K562 (cell line): ENCODE data around the gene C9orf50. TPM values are rescaled to one million over a fixed set of nuclear protein-coding genes. Genes with fewer than 3 reads are reported as not detected.

Source experiments
- ATF7 ChIP-seq: fragments of 450-650 bp; IDR thresholded peaks from 2 replicates; pipeline ENCODE4 v1.7.1; 2014; ENCODE audit warnings: mild to moderate bottlenecking, moderate library complexity
- HDAC8 ChIP-seq: fragments of 450-650 bp; IDR thresholded peaks from 2 replicates; pipeline ENCODE4 v1.6.1; 2016; ENCODE audit warnings: mild to moderate bottlenecking, missing genetic modification characterization, moderate library complexity, missing compliant biosample characterization
- HNRNPUL1 ChIP-seq: fragments of 200-400 bp; formaldehyde crosslinking; IDR thresholded peaks from 2 replicates; pipeline ENCODE4 v1.6.1; 2017; ENCODE audit warnings: low read length
- JUNB ChIP-seq: fragments of 450-650 bp; formaldehyde crosslinking; conservative IDR thresholded peaks from 2 replicates; pipeline ENCODE4 v1.4.0; 2020; ENCODE audit warnings: mild to moderate bottlenecking
- KDM2B ChIP-seq: fragments of 250-450 bp; sonication (Bioruptor Pico); IDR thresholded peaks from 2 replicates; pipeline ENCODE4 v1.8.0; 2021; ENCODE audit warnings: mild to moderate bottlenecking, moderate library complexity
- KLF1 ChIP-seq: fragments of 450-650 bp; IDR thresholded peaks from 2 replicates; pipeline ENCODE4 v1.6.1; 2016; ENCODE audit warnings: missing genetic modification characterization, missing compliant biosample characterization
- KLF6 ChIP-seq: fragments of 250-450 bp; sonication (Bioruptor Pico); IDR thresholded peaks from 2 replicates; pipeline ENCODE4 v1.4.0; 2020; ENCODE audit warnings: mild to moderate bottlenecking, moderate library complexity, borderline replicate concordance
- MED1 ChIP-seq: sonication (generic); formaldehyde crosslinking; IDR thresholded peaks from 2 replicates; pipeline ENCODE4 v1.8.1; 2023; ENCODE audit warnings: missing genetic modification reagents, borderline replicate concordance
- MEF2A ChIP-seq: IDR thresholded peaks from 2 replicates; pipeline ENCODE4 v1.6.1; 2011; ENCODE audit warnings: low read depth, mild to moderate bottlenecking, low read length, moderate library complexity; ENCODE audit not compliant: control insufficient read depth
- NFE2 ChIP-seq: IDR thresholded peaks from 2 replicates; pipeline ENCODE4 v1.6.1; 2014; ENCODE audit warnings: antibody characterized with exemption, low read depth
- PML ChIP-seq: IDR thresholded peaks from 2 replicates; pipeline ENCODE4 v1.6.1; 2012; ENCODE audit warnings: low read length, inconsistent platforms
- POLR2AphosphoS5 ChIP-seq: IDR thresholded peaks from 2 replicates; pipeline ENCODE4 v1.6.1; 2011; ENCODE audit warnings: mild to moderate bottlenecking, low read depth, low read length, moderate library complexity; ENCODE audit not compliant: control insufficient read depth, insufficient read depth
- RBM22 ChIP-seq: fragments of 200-400 bp; formaldehyde crosslinking; IDR thresholded peaks from 2 replicates; pipeline ENCODE4 v1.6.1; 2018; ENCODE audit warnings: low read length, low read depth; ENCODE audit not compliant: poor library complexity, severe bottlenecking
- RFX7 ChIP-seq: fragments of 250-450 bp; sonication (Bioruptor Pico); IDR thresholded peaks from 2 replicates; pipeline ENCODE4 v1.5.1; 2021; ENCODE audit warnings: mild to moderate bottlenecking
- SUPT5H ChIP-seq: fragments of 450-650 bp; IDR thresholded peaks from 2 replicates; pipeline ENCODE4 v1.6.1; 2016
- TAF15 ChIP-seq: fragments of 200-400 bp; formaldehyde crosslinking; IDR thresholded peaks from 2 replicates; pipeline ENCODE4 v1.6.1; 2017; ENCODE audit warnings: mild to moderate bottlenecking, low read depth, low read length, moderate library complexity
- TCF3 ChIP-seq: sonication (generic); formaldehyde crosslinking; IDR thresholded peaks from 2 replicates; pipeline ENCODE4 v1.4.0; 2020; ENCODE audit warnings: mild to moderate bottlenecking, missing genetic modification reagents
- U2AF2 ChIP-seq: fragments of 200-400 bp; formaldehyde crosslinking; optimal IDR thresholded peaks from 2 replicates; pipeline ENCODE3; 2017; ENCODE audit warnings: low read depth, mild to moderate bottlenecking, low read length
- ZBTB7A ChIP-seq: IDR thresholded peaks from 2 replicates; pipeline ENCODE4 v1.6.1; 2011; ENCODE audit warnings: low read depth, mild to moderate bottlenecking, low read length, moderate library complexity, borderline replicate concordance; ENCODE audit not compliant: control insufficient read depth
- ZNF175 ChIP-seq: fragments of 200-800 bp; sonication (Bioruptor generic); IDR thresholded peaks from 2 replicates; pipeline ENCODE4 v1.6.1; 2016; ENCODE audit warnings: low read depth, mild to moderate bottlenecking, missing genetic modification characterization, missing compliant biosample characterization
- ZNF551 ChIP-seq: fragments of 250-450 bp; sonication (Bioruptor Pico); IDR thresholded peaks from 2 replicates; pipeline ENCODE4 v1.5.0; 2021; ENCODE audit warnings: mild to moderate bottlenecking, moderate library complexity
- ZNF586 ChIP-seq: fragments of 450-650 bp; formaldehyde crosslinking; conservative IDR thresholded peaks from 2 replicates; pipeline ENCODE4 v1.4.0; 2020; ENCODE audit warnings: mild to moderate bottlenecking, moderate library complexity
- ZNF707 ChIP-seq: fragments of 250-450 bp; sonication (Bioruptor Pico); conservative IDR thresholded peaks from 2 replicates; pipeline ENCODE4 v1.8.0; 2022; ENCODE audit warnings: inconsistent platforms, mild to moderate bottlenecking, moderate library complexity
- ZNF780A ChIP-seq: fragments of 250-450 bp; sonication (Bioruptor Pico); IDR thresholded peaks from 2 replicates; pipeline ENCODE4 v1.5.0; 2021; ENCODE audit warnings: mild to moderate bottlenecking
- polyA plus RNA-seq, 8 experiments: library from polyadenylated mRNA; depleted of rRNA in 4 of 8; stranded (reverse) in 5 of 8; unstranded in 3 of 8; fragments of >200 nt; fragmentation: Nextera tagmentation in 2 of 8; fragmentation: Illumina TruSeq in 1 of 8; extraction: Ambion mirVana in 2 of 8; extraction: Trizol in 1 of 8; gene quantifications; 2 replicates each; pipeline versions ENCODE4 v1.2.1 to v1.2.3, GENCODE V29; 2011 to 2014; ENCODE audit warnings: inconsistent platforms in 1 of 8, missing spikeins in 1 of 8
- total RNA-seq, 7 experiments: library from RNA; depleted of rRNA in 6 of 7; stranded (reverse); fragments of >200 nt in 6 of 7; fragmentation: Illumina TruSeq in 2 of 7; extraction: Trizol in 2 of 7; gene quantifications; 2 replicates each; pipeline versions ENCODE4 v1.2.1 to v1.2.3, GENCODE V29; 2011 to 2021; ENCODE audit warnings: low replicate concordance in 1 of 7
- TF ChIP-seq, protein P1 (sequence below), 2 experiments: IDR thresholded peaks; 2 replicates each; pipeline ENCODE4 v1.6.1; 2012; ENCODE audit warnings: improper control_type of control experiment in 2 of 2, low read depth in 2 of 2, low read length in 2 of 2, borderline replicate concordance in 1 of 2
- TF ChIP-seq, protein P2 (sequence below): fragments of 250-450 bp; sonication (Bioruptor Pico); IDR thresholded peaks from 2 replicates; pipeline ENCODE4 v1.5.0; 2021; ENCODE audit warnings: mild to moderate bottlenecking, borderline replicate concordance

The C9orf50 gene
- total and polyA plus RNA-seq, 9 of the 15 experiments (the other 6 are each of a cell fraction or from before 2014, with no cell fraction given), result not detected

DNA sequence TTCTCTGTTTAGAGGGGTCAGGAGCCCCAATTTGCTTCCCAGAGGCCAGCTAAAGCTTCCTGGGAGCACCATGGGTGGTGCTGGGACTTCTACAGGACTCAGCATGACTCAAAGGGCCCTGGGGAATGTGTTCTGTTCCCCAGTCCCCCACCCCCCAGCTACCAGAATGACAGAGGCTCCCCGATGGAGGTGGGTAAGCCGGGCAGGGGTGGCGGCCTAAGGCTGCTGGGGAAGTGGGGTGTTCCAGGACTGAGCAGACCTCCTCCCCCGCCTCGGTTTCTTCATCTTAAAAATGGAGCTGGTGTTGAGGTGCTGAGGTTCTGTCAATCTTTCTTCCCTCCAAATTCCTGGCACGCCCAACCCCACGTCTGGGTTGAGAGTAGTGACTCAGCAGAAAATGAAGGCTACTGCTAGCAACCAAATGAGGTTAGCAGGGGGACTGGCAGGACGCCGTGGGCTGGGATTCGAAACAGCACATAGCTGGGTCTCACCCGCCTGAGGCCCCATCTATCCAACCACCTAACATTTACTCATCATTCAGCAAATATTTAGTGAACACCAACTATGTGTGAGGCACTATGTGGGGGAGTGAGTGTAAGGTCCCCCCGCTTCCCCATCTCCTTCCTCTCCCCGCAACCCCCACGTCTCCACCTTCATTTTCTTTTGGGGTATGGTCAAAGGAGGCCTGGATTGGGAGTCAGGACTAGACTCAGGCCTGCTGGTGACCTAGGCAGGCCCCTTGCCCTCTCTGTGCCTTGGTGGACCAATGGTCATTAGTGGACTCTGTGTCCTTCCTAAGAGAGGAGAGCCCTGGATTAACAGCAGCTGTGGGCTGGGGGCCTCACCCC is 50.2 kb downstream of the C9orf50 start (continued):
- TF ChIP-seq, protein P1, sequence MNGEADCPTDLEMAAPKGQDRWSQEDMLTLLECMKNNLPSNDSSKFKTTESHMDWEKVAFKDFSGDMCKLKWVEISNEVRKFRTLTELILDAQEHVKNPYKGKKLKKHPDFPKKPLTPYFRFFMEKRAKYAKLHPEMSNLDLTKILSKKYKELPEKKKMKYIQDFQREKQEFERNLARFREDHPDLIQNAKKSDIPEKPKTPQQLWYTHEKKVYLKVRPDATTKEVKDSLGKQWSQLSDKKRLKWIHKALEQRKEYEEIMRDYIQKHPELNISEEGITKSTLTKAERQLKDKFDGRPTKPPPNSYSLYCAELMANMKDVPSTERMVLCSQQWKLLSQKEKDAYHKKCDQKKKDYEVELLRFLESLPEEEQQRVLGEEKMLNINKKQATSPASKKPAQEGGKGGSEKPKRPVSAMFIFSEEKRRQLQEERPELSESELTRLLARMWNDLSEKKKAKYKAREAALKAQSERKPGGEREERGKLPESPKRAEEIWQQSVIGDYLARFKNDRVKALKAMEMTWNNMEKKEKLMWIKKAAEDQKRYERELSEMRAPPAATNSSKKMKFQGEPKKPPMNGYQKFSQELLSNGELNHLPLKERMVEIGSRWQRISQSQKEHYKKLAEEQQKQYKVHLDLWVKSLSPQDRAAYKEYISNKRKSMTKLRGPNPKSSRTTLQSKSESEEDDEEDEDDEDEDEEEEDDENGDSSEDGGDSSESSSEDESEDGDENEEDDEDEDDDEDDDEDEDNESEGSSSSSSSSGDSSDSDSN (IDR thresholded peaks at IDR 0.05; ENCODE audit: borderline replicate concordance in 1 of 2, low read depth in 2 of 2, low read length in 2 of 2), result no peak
- TF ChIP-seq KLF1 (tag), result no peak
- no peak for TF ChIP-seq KDM2B (CRISPR knock-in tag)
- TF ChIP-seq, protein P2, sequence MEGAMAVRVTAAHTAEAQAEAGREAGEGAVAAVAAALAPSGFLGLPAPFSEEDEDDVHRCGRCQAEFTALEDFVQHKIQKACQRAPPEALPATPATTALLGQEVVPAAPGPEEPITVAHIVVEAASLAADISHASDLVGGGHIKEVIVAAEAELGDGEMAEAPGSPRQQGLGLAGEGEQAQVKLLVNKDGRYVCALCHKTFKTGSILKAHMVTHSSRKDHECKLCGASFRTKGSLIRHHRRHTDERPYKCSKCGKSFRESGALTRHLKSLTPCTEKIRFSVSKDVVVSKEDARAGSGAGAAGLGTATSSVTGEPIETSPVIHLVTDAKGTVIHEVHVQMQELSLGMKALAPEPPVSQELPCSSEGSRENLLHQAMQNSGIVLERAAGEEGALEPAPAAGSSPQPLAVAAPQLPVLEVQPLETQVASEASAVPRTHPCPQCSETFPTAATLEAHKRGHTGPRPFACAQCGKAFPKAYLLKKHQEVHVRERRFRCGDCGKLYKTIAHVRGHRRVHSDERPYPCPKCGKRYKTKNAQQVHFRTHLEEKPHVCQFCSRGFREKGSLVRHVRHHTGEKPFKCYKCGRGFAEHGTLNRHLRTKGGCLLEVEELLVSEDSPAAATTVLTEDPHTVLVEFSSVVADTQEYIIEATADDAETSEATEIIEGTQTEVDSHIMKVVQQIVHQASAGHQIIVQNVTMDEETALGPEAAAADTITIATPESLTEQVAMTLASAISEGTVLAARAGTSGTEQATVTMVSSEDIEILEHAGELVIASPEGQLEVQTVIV (CRISPR knock-in tag), result no peak
- TF ChIP-seq NFE2, result peak; percentile 100
- TF ChIP-seq HNRNPUL1, result no peak
- peak; percentile 91 for TF ChIP-seq ZNF175 (CRISPR knock-in tag)
- no peak for TF ChIP-seq ZNF551 (CRISPR knock-in tag)
- TF ChIP-seq HDAC8, result 0 out of 2 replicates have a peak, but pooled peaks have one; percentile 74
- TF ChIP-seq RBM22, result no peak
- no peak for TF ChIP-seq SUPT5H
- peak; percentile 47; the same call in 1 of the 2 replicates for TF ChIP-seq ATF7
- TF ChIP-seq MEF2A, result no peak
- TF ChIP-seq ZBTB7A, result no peak; the same call in 1 of the 2 replicates
- no peak for TF ChIP-seq TAF15
- TF ChIP-seq U2AF2, result no peak
- no peak for TF ChIP-seq ZNF586 (CRISPR knock-in tag)
- TF ChIP-seq PML, result no peak
- TF ChIP-seq TCF3 (CRISPR knock-in tag), result no peak
- no peak for TF ChIP-seq POLR2AphosphoS5
- no peak for TF ChIP-seq RFX7
- no peak for TF ChIP-seq ZNF780A (CRISPR knock-in tag)
- TF ChIP-seq ZNF707 (CRISPR knock-in tag), result no peak
- TF ChIP-seq MED1 (CRISPR knock-in tag), result no peak
- TF ChIP-seq JUNB (CRISPR knock-in tag), result no peak
- peak; percentile 38; the same call in 1 of the 2 replicates for TF ChIP-seq KLF6 (CRISPR knock-in tag)
